B cell (primary cell): ENCODE data around the gene HOXC4. TPM values are rescaled to one million over a fixed set of nuclear protein-coding genes. Genes with fewer than 3 reads are reported as not detected.

Source experiments
- ATAC-seq: fragments of 200-7000 bp; cut with Tn5 transposase; one replicate; pipeline ENCODE4 v1.10.0; 2021; ENCODE audit warnings: low read depth, mild to moderate bottlenecking, moderate number of reproducible peaks, moderate library complexity
- CTCF ChIA-PET: fragments of 350-600 bp; sonication (Branson Sonifier 250); formaldehyde crosslinking; loops from one replicate; lab custom pipeline; 2021; ENCODE audit warnings: antibody characterized with exemption, inconsistent platforms; lab: Charles Lee
- POLR2A ChIA-PET: fragments of 350-600 bp; sonication (Branson Sonifier 250); formaldehyde crosslinking; loops from one replicate; lab custom pipeline; 2021; ENCODE audit warnings: antibody characterized with exemption; lab: Charles Lee
- DNase-seq: peaks from one replicate; pipeline ENCODE4 v3.0.0; 2013
- H2AFZ ChIP-seq: 2 replicates; pipeline ENCODE4 v1.6.1; 2012; ENCODE audit warnings: mild to moderate bottlenecking, low read depth, low read length; ENCODE audit not compliant: insufficient read depth, poor library complexity, severe bottlenecking
- H3K27ac ChIP-seq, 2 donors: 1 replicate in 1 of 2; 2 replicates in 1 of 2; pipeline ENCODE4 v1.5.1; 2012 to 2013; ENCODE audit warnings: low read length in 2 of 2, mild to moderate bottlenecking in 2 of 2, moderate library complexity in 1 of 2
- H3K27me3 ChIP-seq, 4 experiments: fragments of 200-600 bp in 1 of 4; sonication (generic) in 1 of 4; replicated peaks in 1 of 4; 1 replicate in 2 of 4; 2 replicates in 2 of 4; pipeline versions ENCODE4 v1.6.1 to v1.7.0; 2013 to 2016; ENCODE audit warnings: low read length in 3 of 4, mild to moderate bottlenecking in 2 of 4, mixed read lengths in 1 of 4, moderate library complexity in 1 of 4; ENCODE audit not compliant: insufficient read depth in 4 of 4, control insufficient read depth in 3 of 4; ENCODE audit errors: control extremely low read depth in 1 of 4
- H3K36me3 ChIP-seq, 2 experiments: replicated peaks in 1 of 2; 1 replicate in 1 of 2; 2 replicates in 1 of 2; pipeline versions ENCODE4 v1.6.1 to v1.7.1; 2013; ENCODE audit warnings: low read length in 1 of 2; ENCODE audit not compliant: insufficient read depth in 2 of 2, control insufficient read depth in 1 of 2; ENCODE audit errors: control extremely low read depth in 1 of 2, extremely low read depth in 1 of 2
- H3K4me1 ChIP-seq, 2 donors: fragments of 200-600 bp in 1 of 2; sonication (generic) in 1 of 2; 1 replicate in 1 of 2; 2 replicates in 1 of 2; pipeline versions ENCODE4 v1.5.1 to v1.6.1; 2013 to 2017; ENCODE audit warnings: low read length in 2 of 2; ENCODE audit not compliant: control insufficient read depth in 2 of 2, insufficient read depth in 2 of 2
- H3K4me2 ChIP-seq: replicated peaks from 2 replicates; pipeline ENCODE3; 2012; ENCODE audit warnings: mild to moderate bottlenecking, low read depth, low read length; ENCODE audit not compliant: poor library complexity, severe bottlenecking
- H3K4me3 ChIP-seq, 5 experiments: fragments of 200-600 bp in 1 of 5; sonication (generic) in 1 of 5; 1 replicate in 3 of 5; 2 replicates in 2 of 5; pipeline versions ENCODE4 v1.5.1 to v1.7.0; 2011 to 2016; ENCODE audit warnings: low read length in 4 of 5, mild to moderate bottlenecking in 4 of 5, low read depth in 2 of 5, control low read depth in 1 of 5, moderate library complexity in 1 of 5; ENCODE audit not compliant: insufficient read depth in 1 of 5; ENCODE audit errors: control extremely low read depth in 1 of 5, extremely low read depth in 1 of 5
- H3K79me2 ChIP-seq: fragments of 200-600 bp; sonication (generic); one replicate; pipeline ENCODE4 v1.6.0; 2016; ENCODE audit warnings: low read length; ENCODE audit not compliant: control insufficient read depth, insufficient read depth
- H3K9ac ChIP-seq: fragments of 200-600 bp; sonication (generic); 2 replicates; pipeline ENCODE4 v1.6.1; 2017; ENCODE audit warnings: mild to moderate bottlenecking, low read length, moderate library complexity
- H3K9me3 ChIP-seq, 3 donors: one replicate each; pipeline versions ENCODE4 v1.6.1 to v1.7.1; 2013; ENCODE audit warnings: low read length in 2 of 3; ENCODE audit not compliant: control insufficient read depth in 2 of 3, insufficient read depth in 1 of 3; ENCODE audit errors: control extremely low read depth in 1 of 3
- H4K20me1 ChIP-seq: 2 replicates; pipeline ENCODE4 v1.6.0; 2012; ENCODE audit warnings: mild to moderate bottlenecking, low read length; ENCODE audit not compliant: insufficient read depth, control insufficient read depth, poor library complexity, severe bottlenecking
- H3K27ac Mint-ChIP-seq: one replicate; pipeline ENCODE4 v1.8.0; 2021; ENCODE audit warnings: mixed read lengths
- H3K27me3 Mint-ChIP-seq: one replicate; pipeline ENCODE4 v1.8.0; 2021; ENCODE audit warnings: mixed read lengths
- H3K4me1 Mint-ChIP-seq: one replicate; pipeline ENCODE4 v1.8.0; 2021; ENCODE audit warnings: mixed read lengths
- H3K4me3 Mint-ChIP-seq: one replicate; pipeline ENCODE4 v1.8.0; 2021; ENCODE audit warnings: mixed read lengths
- H3K9me3 Mint-ChIP-seq: one replicate; pipeline ENCODE4 v1.8.0; 2022; ENCODE audit warnings: mixed read lengths; ENCODE audit not compliant: insufficient read depth
- EZH2 ChIP-seq: IDR thresholded peaks from 2 replicates; pipeline ENCODE4 v1.6.1; 2012; ENCODE audit warnings: borderline replicate concordance, low read depth, mild to moderate bottlenecking, moderate library complexity, low read length; ENCODE audit not compliant: insufficient read depth, poor library complexity, severe bottlenecking
- WGBS: methylation state at CpG from one replicate; pipeline ENCODE4 v1.1.5; 2013; ENCODE audit warnings: missing lambda C conversion rate; ENCODE audit not compliant: insufficient coverage; 5-methylcytosine and 5-hydroxymethylcytosine counted together
- intact Hi-C: fragments of 100-400 bp; cut with micrococcal nuclease; formaldehyde crosslinking; loops from one replicate; pipeline ENCODE4 v1.10.0; 2022
- polyA plus RNA-seq: library from polyadenylated mRNA; depleted of rRNA; stranded (reverse); fragments of >200 nt; gene quantifications from 2 replicates; pipeline ENCODE4 v1.2.3, GENCODE V29; 2012
- total RNA-seq, 2 donors: library from RNA; stranded (reverse); fragments of 120-200 nt in 1 of 2; gene quantifications; 1 replicate in 1 of 2; 2 replicates in 1 of 2; pipeline versions ENCODE4 v1.2.3 to v1.2.4, GENCODE V29; 2013 to 2022
- TF ChIP-seq, protein P1 (sequence below): fragments of 200-600 bp; IDR thresholded peaks from one replicate; pipeline ENCODE4 v1.8.0; 2022; ENCODE audit warnings: antibody characterized with exemption, mild to moderate bottlenecking

HOXC4 gene
- total and polyA plus RNA-seq, 2 donors (not counting 1 experiment from before 2014, with no cell fraction given) = 4.3 to 6.5 TPM

GRCh38 chr12:54015018-54015931, 38.4 kb upstream of the HOXC4 start:
- Mint-ChIP-seq H3K27ac (no peak overlapping the region), H3K4me1 (peaks cover 31% of the 10 kb centered on the region), H3K4me3 (no peak overlapping the region), H3K9me3 (no peaks in the 10 kb centered on the region), H3K27me3 (peaks cover 71% of the 10 kb centered on the region)
- no peak for ATAC-seq
- Histone ChIP-seq H3K36me3 (no peaks in the 10 kb centered on the region), H3K4me1 (peaks cover 30 to 50% of the 10 kb centered on the region in 2 donors), H3K4me2 (no peak overlapping the region), H2AFZ (no peak overlapping the region), H3K27ac (no peak overlapping the region), H3K9me3 (peaks cover 0 to 46% (median 6%) of the 10 kb centered on the region in 3 donors), H3K4me3 (no peak overlapping the region), H3K9ac (no peak overlapping the region), H3K27me3 (peaks cover 0 to 91% (median 73%) of the 10 kb centered on the region in 4 experiments), H3K79me2 (no peaks in the 10 kb centered on the region), H4K20me1 (no peaks in the 10 kb centered on the region)
- no peak for DNase-seq
- ChIA-PET CTCF (interaction anchor here (0.7 to 3.9 kb wide), 6 partner anchors 9 to 193 kb away, joined by 3 to 31 read pairs (median 8); partner anchors contain the start of gene HOXC5), POLR2A (interaction anchor here (0.7 kb wide), 1 partner anchor 12 kb away, joined by 4 read pairs; no protein-coding TSS in a partner anchor)
- TF ChIP-seq EZH2 = no peak
- TF ChIP-seq, protein P1, sequence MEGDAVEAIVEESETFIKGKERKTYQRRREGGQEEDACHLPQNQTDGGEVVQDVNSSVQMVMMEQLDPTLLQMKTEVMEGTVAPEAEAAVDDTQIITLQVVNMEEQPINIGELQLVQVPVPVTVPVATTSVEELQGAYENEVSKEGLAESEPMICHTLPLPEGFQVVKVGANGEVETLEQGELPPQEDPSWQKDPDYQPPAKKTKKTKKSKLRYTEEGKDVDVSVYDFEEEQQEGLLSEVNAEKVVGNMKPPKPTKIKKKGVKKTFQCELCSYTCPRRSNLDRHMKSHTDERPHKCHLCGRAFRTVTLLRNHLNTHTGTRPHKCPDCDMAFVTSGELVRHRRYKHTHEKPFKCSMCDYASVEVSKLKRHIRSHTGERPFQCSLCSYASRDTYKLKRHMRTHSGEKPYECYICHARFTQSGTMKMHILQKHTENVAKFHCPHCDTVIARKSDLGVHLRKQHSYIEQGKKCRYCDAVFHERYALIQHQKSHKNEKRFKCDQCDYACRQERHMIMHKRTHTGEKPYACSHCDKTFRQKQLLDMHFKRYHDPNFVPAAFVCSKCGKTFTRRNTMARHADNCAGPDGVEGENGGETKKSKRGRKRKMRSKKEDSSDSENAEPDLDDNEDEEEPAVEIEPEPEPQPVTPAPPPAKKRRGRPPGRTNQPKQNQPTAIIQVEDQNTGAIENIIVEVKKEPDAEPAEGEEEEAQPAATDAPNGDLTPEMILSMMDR = no peak
- intact Hi-C loops = no loop called here
- WGBS = 10% methylated on average over 14 of the region's 23 CpGs

DNA sequence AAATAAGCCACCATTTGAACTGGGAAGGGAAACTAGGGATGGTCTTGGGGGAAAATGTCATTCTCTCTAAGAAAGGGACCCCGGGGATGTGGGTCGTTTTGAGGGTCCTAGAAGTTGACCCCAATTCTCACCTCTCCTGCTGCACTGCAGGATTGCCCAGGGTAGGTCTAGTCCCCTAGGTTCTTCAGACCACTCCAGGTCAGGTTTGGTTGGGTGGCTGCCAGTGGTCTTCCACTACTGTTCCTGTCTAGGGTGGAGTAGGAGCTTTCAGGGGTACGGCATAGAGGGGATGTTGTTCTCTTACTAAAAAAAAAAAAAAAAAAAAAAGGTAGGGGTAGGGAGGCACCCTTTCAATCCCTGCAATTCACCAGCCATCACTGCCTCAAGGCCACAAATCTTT, 37.6 kb upstream of the HOXC4 start:
- Mint-ChIP-seq H3K27ac (no peak overlapping the region), H3K4me3 (no peak overlapping the region), H3K27me3 (peaks cover 65% of the 10 kb centered on the region), H3K9me3 (no peaks in the 10 kb centered on the region), H3K4me1 (peaks cover 28% of the 10 kb centered on the region)
- Histone ChIP-seq H3K4me2 (no peak overlapping the region), H3K27ac (no peak overlapping the region), H3K27me3 (peaks cover 0 to 90% (median 71%) of the 10 kb centered on the region in 4 experiments), H3K9me3 (peaks cover 0 to 45% (median 6%) of the 10 kb centered on the region in 3 donors), H4K20me1 (no peaks in the 10 kb centered on the region), H2AFZ (no peak overlapping the region), H3K9ac (no peak overlapping the region), H3K36me3 (no peaks in the 10 kb centered on the region), H3K4me3 (no peak overlapping the region), H3K4me1 (peaks cover 29 to 48% of the 10 kb centered on the region in 2 donors), H3K79me2 (no peaks in the 10 kb centered on the region)
- ATAC-seq (no peak), DNase-seq (no peak)
- ChIA-PET CTCF (interaction anchor here (1.2 to 3.9 kb wide), 5 partner anchors 12 to 185 kb away, joined by 3 to 31 read pairs (median 11); partner anchors contain the start of genes HOXC5 and HOXC6), POLR2A (no interaction called here)
- TF ChIP-seq, protein P1 = no peak
- TF ChIP-seq EZH2 = no peak
- no CpG with 5 or more reads among the region's 3 CpGs for WGBS
- intact Hi-C loops = no loop called here
